HepG2 (cell line): ENCODE results near the gene COQ10B. TPM values are rescaled to one million over a fixed set of nuclear protein-coding genes. Genes with fewer than 3 reads are reported as not detected.

Experiments
- ARNTL ChIP-seq: sonication (generic); formaldehyde crosslinking; IDR thresholded peaks from 2 replicates; pipeline ENCODE4 v1.4.0; 2020; ENCODE audit warnings: mild to moderate bottlenecking, missing genetic modification reagents
- ATM ChIP-seq: fragments of 450-650 bp; IDR thresholded peaks from 2 replicates; pipeline ENCODE4 v1.7.1; 2017; ENCODE audit warnings: mild to moderate bottlenecking, borderline replicate concordance
- CSRNP1 ChIP-seq: sonication (generic); formaldehyde crosslinking; IDR thresholded peaks from 2 replicates; pipeline ENCODE4 v1.8.1; 2023; ENCODE audit warnings: mild to moderate bottlenecking, missing genetic modification reagents
- ERF ChIP-seq: IDR thresholded peaks from 2 replicates; pipeline ENCODE4 v1.6.1; 2018; ENCODE audit warnings: missing biosample characterization, missing genetic modification reagents
- ETS1 ChIP-seq: sonication (generic); formaldehyde crosslinking; IDR thresholded peaks from 2 replicates; pipeline ENCODE4 v1.4.0; 2020; ENCODE audit warnings: missing genetic modification reagents
- MXD4 ChIP-seq: IDR thresholded peaks from 2 replicates; pipeline ENCODE4 v1.6.1; 2016; ENCODE audit warnings: mild to moderate bottlenecking, missing biosample characterization, missing genetic modification reagents
- TBX2 ChIP-seq: sonication (generic); formaldehyde crosslinking; IDR thresholded peaks from 2 replicates; pipeline ENCODE4 v1.5.0; 2020; ENCODE audit warnings: missing genetic modification reagents, mild to moderate bottlenecking, borderline replicate concordance
- YEATS2 ChIP-seq: sonication (generic); formaldehyde crosslinking; IDR thresholded peaks from 2 replicates; pipeline ENCODE4 v1.4.0; 2020; ENCODE audit warnings: missing genetic modification reagents, borderline replicate concordance
- ZHX2 ChIP-seq, 2 experiments: sonication (generic) in 1 of 2; formaldehyde crosslinking in 1 of 2; IDR thresholded peaks; 2 replicates each; pipeline versions ENCODE4 v1.6.1 to v1.9.0; 2014 to 2022; ENCODE audit warnings: antibody characterized with exemption in 1 of 2, borderline replicate concordance in 1 of 2, inconsistent platforms in 1 of 2, low read depth in 1 of 2, missing genetic modification reagents in 1 of 2
- ZKSCAN8 ChIP-seq: IDR thresholded peaks from 2 replicates; pipeline ENCODE4 v1.6.1; 2016; ENCODE audit warnings: borderline replicate concordance, missing genetic modification reagents, missing compliant biosample characterization
- ZNF160 ChIP-seq: sonication (generic); formaldehyde crosslinking; IDR thresholded peaks from 2 replicates; pipeline ENCODE4 v1.8.0; 2022; ENCODE audit warnings: mild to moderate bottlenecking, inconsistent platforms, missing genetic modification reagents
- ZNF251 ChIP-seq: sonication (generic); formaldehyde crosslinking; IDR thresholded peaks from 2 replicates; pipeline ENCODE4 v1.9.0; 2021; ENCODE audit warnings: mild to moderate bottlenecking, missing genetic modification reagents
- ZNF687 ChIP-seq: sonication (generic); formaldehyde crosslinking; IDR thresholded peaks from 2 replicates; pipeline ENCODE4 v1.5.1; 2020; ENCODE audit warnings: mild to moderate bottlenecking, missing genetic modification reagents, moderate library complexity
- ZNF720 ChIP-seq: sonication (generic); formaldehyde crosslinking; IDR thresholded peaks from 2 replicates; pipeline ENCODE4 v1.4.0; 2020; ENCODE audit warnings: missing genetic modification reagents
- ZNF747 ChIP-seq: sonication (generic); formaldehyde crosslinking; IDR thresholded peaks from 2 replicates; pipeline ENCODE4 v1.8.1; 2023; ENCODE audit warnings: missing genetic modification reagents, mild to moderate bottlenecking, borderline replicate concordance
- ZNF766 ChIP-seq: sonication (generic); formaldehyde crosslinking; IDR thresholded peaks from 2 replicates; pipeline ENCODE4 v1.5.0; 2020; ENCODE audit warnings: missing genetic modification reagents, borderline replicate concordance
- polyA plus RNA-seq, 8 experiments: library from polyadenylated mRNA; depleted of rRNA in 3 of 8; stranded (reverse) in 7 of 8; unstranded in 1 of 8; fragments of >200 nt; fragmentation: Illumina TruSeq in 4 of 8; extraction: Trizol in 4 of 8; gene quantifications; 2 replicates each; pipeline versions ENCODE4 v1.2.1 to v1.2.3, GENCODE V29; 2011 to 2016; ENCODE audit warnings: low read depth in 4 of 8, missing spikeins in 1 of 8, mixed read lengths in 1 of 8; ENCODE audit not compliant: insufficient read depth in 1 of 8
- total RNA-seq, 5 experiments: library from RNA; depleted of rRNA; stranded (reverse); fragments of >200 nt; fragmentation: Illumina TruSeq; extraction: Trizol; gene quantifications; 2 replicates each; pipeline ENCODE4 v1.2.3, GENCODE V29; 2016; ENCODE audit warnings: low read depth in 1 of 5

The COQ10B gene
- total and polyA plus RNA-seq, 2 of the 13 experiments (the other 11 are each of a cell fraction or from before 2014, with no cell fraction given): 4.6 to 34.9 TPM

- TF ChIP-seq CSRNP1 (CRISPR knock-in tag): peak; percentile 99
- peak; percentile 87; the same call in 1 of the 2 replicates for TF ChIP-seq ZHX2 (IDR thresholded peaks at IDR 0.05; ENCODE audit: low read depth)
- TF ChIP-seq ZHX2 (CRISPR knock-in tag; IDR thresholded peaks at IDR 0.05; ENCODE audit: borderline replicate concordance): no peak
- peak; percentile 99 for TF ChIP-seq ERF
- TF ChIP-seq ZNF720 (CRISPR knock-in tag): peak; percentile 95; the same call in 1 of the 2 replicates
- peak; percentile 90 for TF ChIP-seq ZNF766 (CRISPR knock-in tag)
- peak; percentile 91 for TF ChIP-seq ZNF160 (CRISPR knock-in tag)
- TF ChIP-seq ZNF251 (CRISPR knock-in tag): no peak
- TF ChIP-seq ATM: no peak
- peak; percentile 97 for TF ChIP-seq MXD4 (CRISPR knock-in tag)
- TF ChIP-seq YEATS2 (CRISPR knock-in tag): peak; percentile 100
- TF ChIP-seq ZNF747 (CRISPR knock-in tag): peak; percentile 99
- TF ChIP-seq ZNF687 (CRISPR knock-in tag): peak; percentile 100
- TF ChIP-seq TBX2: peak; percentile 98
- TF ChIP-seq ZKSCAN8 (CRISPR knock-in tag): peak; percentile 96
- peak; percentile 93 for TF ChIP-seq ARNTL (CRISPR knock-in tag)
- TF ChIP-seq ETS1 (CRISPR knock-in tag): no peak
These were observed 62.5 kb downstream of the COQ10B start, which contains the start of gene MOB4 (continued) for GRCh38 chr2:197515739-197516392.
